ENCODE measurements around the gene ZNF585A.
"Not testable (repeated sequence)": the region's sequence is repeated elsewhere in the genome, so short reads cannot be mapped to it uniquely, and the experiment has no call there.

Gene ZNF585A

GRCh38 chr19:37172368-37173366, at the start of gene ZNF585A:
Gene ZNF585A (minus strand): TSS chr19:37172695. CDS start chr19:37169910, 2,785 bp downstream.
- DNase-seq (ENCODE audit: low read depth): peak; percentile 93

GRCh38 chr19:37221136-37221535, 48.6 kb upstream of the ZNF585A start:
- no peak for DNase-seq (ENCODE audit: low read depth)

GRCh38 chr19:37220383-37220782, 47.9 kb upstream of the ZNF585A start:
- DNase-seq (ENCODE audit: low read depth): no peak

- peak; percentile 8 for DNase-seq (ENCODE audit: low read depth)
These were observed 46.1 kb upstream of the ZNF585A start for GRCh38 chr19:37218592-37218935.

- DNase-seq (ENCODE audit: low read depth): peak; percentile 69
These were observed 45.5 kb upstream of the ZNF585A start, which contains the start of gene ZNF383 for GRCh38 chr19:37217775-37218591. Gene ZNF383 (plus strand): TSS chr19:37218214. CDS start chr19:37230454, 12,240 bp downstream.

- no peak for DNase-seq (ENCODE audit: low read depth)
These were observed 44.9 kb upstream of the ZNF585A start for GRCh38 chr19:37217480-37217774.

DNA sequence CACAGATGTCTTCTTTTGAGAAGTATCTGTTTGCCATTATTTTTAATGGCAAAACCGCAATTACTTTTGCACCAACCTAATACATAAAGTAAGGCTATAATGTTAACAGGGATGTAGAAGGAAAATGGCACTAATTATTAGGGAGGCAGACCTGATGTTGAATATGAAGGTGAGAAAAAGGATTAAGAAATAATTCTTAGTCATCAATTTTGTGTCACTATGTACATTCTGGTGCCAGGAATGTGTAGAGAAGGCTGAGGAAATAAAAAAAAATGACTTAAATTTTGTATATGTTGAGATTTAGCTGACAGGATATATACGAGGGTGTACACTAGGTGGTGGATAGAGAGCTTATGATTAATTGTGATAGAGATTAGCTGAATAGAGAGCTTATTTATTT, 25.3 kb upstream of the ZNF585A start:
- DNase-seq (ENCODE audit: low read depth): no peak

DNA sequence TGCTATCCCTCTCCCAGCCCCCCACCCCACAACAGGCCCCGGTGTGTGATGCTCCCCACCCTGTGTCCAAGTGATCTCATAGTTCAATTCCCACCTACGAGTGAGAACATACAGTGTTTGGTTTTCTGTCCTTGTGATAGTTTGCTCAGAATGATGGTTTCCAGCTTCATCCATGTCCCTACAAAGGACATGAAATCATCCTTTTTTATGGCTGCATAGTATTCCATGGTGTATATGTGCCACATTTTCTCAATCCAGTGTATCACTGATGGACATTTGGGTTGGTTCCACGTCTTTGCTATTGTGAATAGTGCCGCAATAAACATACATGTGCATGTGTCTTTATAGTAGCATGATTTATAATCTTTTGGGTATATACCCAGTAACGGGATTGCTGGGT, 24.6 kb upstream of the ZNF585A start:
- not testable (repeated sequence) for DNase-seq (ENCODE audit: low read depth)

- DNase-seq (ENCODE audit: low read depth): not testable (repeated sequence)
These were observed 22.8 kb upstream of the ZNF585A start for GRCh38 chr19:37195248-37195647.

- DNase-seq (ENCODE audit: low read depth): not testable (repeated sequence)
These were observed 13.6 kb upstream of the ZNF585A start for GRCh38 chr19:37186071-37186470.

GRCh38 chr19:37165635-37166034, 6.9 kb downstream of the ZNF585A start:
- DNase-seq (ENCODE audit: low read depth): no peak

DNA sequence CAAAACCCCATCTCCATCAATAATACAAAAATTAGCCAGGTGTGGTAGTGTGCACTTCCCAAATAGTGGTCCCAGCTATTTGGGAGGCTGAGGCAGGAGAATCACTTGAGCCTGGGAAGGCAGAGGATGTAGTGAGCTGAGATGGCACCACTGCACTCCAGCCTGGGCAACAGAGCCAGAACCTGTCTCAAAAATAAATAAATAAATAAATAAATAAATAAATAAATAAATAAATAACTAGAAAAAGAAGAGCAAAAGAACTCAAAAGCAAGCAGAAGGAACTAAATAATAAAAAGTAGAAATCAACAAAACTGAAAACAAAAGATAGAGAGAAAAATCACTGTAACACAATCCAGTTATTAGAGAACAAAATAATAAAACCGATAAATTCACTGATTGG, 12.3 kb downstream of the ZNF585A start:
- DNase-seq (ENCODE audit: low read depth): no peak

- no peak for DNase-seq (ENCODE audit: low read depth)
These were observed 24.3 kb downstream of the ZNF585A start for GRCh38 chr19:37148214-37148613.

DNA sequence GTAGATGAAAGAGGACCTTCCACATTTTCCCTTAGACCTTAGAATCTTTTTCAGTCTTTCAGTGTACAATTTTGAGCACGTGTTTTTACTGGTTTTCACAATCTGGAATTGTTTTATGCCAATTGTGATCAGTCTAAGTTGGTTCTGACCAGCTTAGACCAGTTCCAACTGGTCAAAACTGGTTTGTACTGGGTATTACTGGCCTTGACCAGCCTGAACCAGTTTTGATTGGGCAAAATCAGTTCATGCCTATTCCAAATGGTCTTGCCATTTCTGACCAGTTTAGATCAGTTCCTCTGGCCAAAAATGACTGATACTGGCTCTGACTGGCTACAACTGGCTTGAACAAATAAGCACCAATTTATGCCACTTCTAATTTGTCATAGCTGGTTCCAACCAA, 36.4 kb downstream of the ZNF585A start:
- no peak for DNase-seq (ENCODE audit: low read depth)

DNA sequence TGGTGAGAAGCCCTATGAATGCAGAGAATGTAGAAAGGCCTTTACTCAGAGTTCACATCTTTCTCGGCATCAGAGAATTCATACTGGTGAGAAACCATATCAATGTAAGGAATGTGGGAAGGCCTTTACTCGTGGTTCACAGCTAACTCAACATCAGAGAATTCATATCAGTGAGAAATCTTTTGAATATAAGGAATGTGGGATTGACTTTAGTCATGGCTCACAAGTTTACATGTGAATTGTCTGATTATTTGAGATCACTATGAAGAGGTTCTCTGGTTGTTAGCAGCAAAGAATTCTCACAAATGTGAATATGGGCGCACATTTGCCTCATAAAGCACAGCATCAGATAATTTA, 43.7 kb downstream of the ZNF585A start:
- DNase-seq (ENCODE audit: low read depth): no peak

- no peak for DNase-seq (ENCODE audit: low read depth)
These were observed 44.3 kb downstream of the ZNF585A start for GRCh38 chr19:37127999-37128820.

DNA sequence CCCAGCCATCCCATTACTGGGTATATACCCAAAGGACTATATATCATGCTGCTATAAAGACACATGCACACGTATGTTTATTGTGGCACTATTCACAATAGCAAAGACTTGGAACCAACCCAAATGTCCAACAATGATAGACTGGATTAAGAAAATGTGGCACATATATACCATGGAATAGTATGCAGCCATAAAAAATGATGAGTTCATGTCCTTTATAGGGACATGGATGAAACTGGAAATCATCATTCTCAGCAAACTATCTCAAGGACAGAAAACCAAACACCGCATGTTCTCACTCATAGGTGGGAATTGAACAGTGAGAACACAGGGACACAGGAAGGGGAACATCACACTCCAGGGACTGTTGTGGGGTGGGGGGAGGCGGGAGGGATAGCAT, 50.4 kb downstream of the ZNF585A start:
- not testable (repeated sequence) for DNase-seq (ENCODE audit: low read depth)

GRCh38 chr19:37114001-37114400, 58.5 kb downstream of the ZNF585A start:
- no peak for DNase-seq (ENCODE audit: low read depth)

GRCh38 chr19:37111753-37112152, 60.7 kb downstream of the ZNF585A start:
- DNase-seq (ENCODE audit: low read depth): not testable (repeated sequence)

GRCh38 chr19:37104135-37104534, 68.4 kb downstream of the ZNF585A start:
- DNase-seq (ENCODE audit: low read depth): not testable (repeated sequence)

DNA sequence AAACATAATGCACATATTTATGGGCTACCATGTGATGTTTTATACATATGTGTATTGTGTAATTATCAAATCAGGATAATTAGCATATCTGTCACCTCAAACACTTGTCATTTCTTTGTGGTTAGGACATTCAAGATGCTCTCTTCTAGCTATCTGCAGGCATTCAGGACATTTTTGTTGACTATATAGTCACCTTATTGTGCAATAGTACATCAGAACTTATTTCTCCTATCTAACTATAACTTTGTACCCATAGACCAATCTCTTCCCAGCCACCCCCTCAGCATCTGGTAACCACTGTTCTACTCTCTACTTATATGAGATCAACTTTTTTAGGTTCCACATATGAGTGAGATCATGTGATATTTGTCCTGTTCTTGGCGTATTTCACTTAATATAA, 73.9 kb downstream of the ZNF585A start:
- DNase-seq (ENCODE audit: low read depth): no peak

DNA sequence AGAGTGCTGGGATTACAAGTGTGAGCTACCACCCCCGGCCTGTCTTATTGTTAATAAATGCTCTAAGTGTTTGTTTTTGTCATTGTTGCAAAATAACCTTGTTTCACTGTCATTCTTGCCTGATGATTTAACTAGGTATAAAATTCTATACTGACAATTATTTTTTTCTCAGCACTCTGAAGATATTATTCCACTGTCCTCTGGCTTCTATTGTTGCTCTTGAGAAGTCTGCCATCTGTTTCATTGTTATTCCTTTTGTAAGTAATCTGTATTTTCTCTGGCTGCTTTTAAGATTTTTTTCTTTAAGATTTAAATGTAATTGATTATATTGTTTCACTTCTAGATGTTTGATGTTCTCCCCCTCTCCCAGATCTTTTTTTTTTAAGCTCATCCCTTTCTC, 76.6 kb downstream of the ZNF585A start:
- DNase-seq (ENCODE audit: low read depth): no peak

All from GM04504 (cell line).